ENCODE data around the gene CEL. TPM values are rescaled to one million over a fixed set of nuclear protein-coding genes. Genes with fewer than 3 reads are reported as not detected.
"Not testable (repeated sequence)": the region's sequence is repeated elsewhere in the genome, so short reads cannot be mapped to it uniquely, and the experiment has no call there.

The CEL gene
- total and polyA plus RNA-seq, 3 donors from 2014 or later, result 2.1 to 2.6 (median 2.4) TPM

- no peaks in the 10 kb centered on the region for H3K4me1 ChIP-seq
- H3K27ac ChIP-seq, result no peak overlapping the region
- no peak for TF ChIP-seq POLR2A (IDR thresholded peaks at IDR 0.05)
- no peak for TF ChIP-seq CTCF (IDR thresholded peaks at IDR 0.05)
- intact Hi-C loops (cut with DNase I; ENCODE audit: low total_unique reads), result no loop called here
- 85 to 98% methylated on average over 4 to 11 of the region's 11 CpGs for WGBS, 2 donors
- H3K4me3 ChIP-seq, result no peak overlapping the region
- no peaks in the 10 kb centered on the region for H3K36me3 ChIP-seq (ENCODE audit: low read depth, missing control alignments)
- DNase-seq, result no peak
- H3K27me3 ChIP-seq, result no peaks in the 10 kb centered on the region
- no peaks in the 10 kb centered on the region for H3K9me3 ChIP-seq
Measured at GRCh38 chr9:133067813-133068212, 6.0 kb downstream of the CEL start.

DNA sequence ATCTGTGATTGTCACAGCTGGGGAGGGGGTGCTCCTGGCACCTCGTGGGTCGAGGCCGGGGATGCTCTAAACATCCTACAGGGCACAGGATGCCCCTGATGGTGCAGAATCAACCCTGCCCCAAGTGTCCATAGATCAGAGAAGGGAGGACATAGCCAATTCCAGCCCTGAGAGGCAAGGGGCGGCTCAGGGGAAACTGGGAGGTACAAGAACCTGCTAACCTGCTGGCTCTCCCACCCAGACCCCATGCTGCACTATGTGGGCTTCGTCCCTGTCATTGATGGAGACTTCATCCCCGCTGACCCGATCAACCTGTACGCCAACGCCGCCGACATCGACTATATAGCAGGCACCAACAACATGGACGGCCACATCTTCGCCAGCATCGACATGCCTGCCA is 6.7 kb downstream of the CEL start:
- WGBS, 2 donors, result 90% methylated on average over 4 of the region's 15 CpGs; no CpG with 5 or more reads in 1 of the 2 donors
- H3K27ac ChIP-seq; intact Hi-C loops (cut with DNase I; ENCODE audit: low total_unique reads); DNase-seq; H3K27me3 ChIP-seq; H3K36me3 ChIP-seq (ENCODE audit: low read depth, missing control alignments); H3K4me3 ChIP-seq; H3K4me1 ChIP-seq; H3K9me3 ChIP-seq: not testable (repeated sequence)

GRCh38 chr9:133070500-133070961 is 8.8 kb downstream of the CEL start:
- 91 to 92% methylated on average over 14 to 17 of the region's 17 CpGs for WGBS, 2 donors
- intact Hi-C loops (cut with DNase I; ENCODE audit: low total_unique reads); H3K27ac ChIP-seq; H3K36me3 ChIP-seq (ENCODE audit: low read depth, missing control alignments); H3K27me3 ChIP-seq; DNase-seq; H3K4me3 ChIP-seq; H3K9me3 ChIP-seq: not testable (repeated sequence)
- peaks cover 16% of the 10 kb centered on the region for H3K4me1 ChIP-seq

DNA sequence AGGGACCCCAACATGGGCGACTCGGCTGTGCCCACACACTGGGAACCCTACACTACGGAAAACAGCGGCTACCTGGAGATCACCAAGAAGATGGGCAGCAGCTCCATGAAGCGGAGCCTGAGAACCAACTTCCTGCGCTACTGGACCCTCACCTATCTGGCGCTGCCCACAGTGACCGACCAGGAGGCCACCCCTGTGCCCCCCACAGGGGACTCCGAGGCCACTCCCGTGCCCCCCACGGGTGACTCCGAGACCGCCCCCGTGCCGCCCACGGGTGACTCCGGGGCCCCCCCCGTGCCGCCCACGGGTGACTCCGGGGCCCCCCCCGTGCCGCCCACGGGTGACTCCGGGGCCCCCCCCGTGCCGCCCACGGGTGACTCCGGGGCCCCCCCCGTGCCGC is 9.2 kb downstream of the CEL start:
- 80 to 81% methylated on average over 1 to 13 of the region's 31 CpGs for WGBS, 2 donors
- intact Hi-C loops (cut with DNase I; ENCODE audit: low total_unique reads); H3K36me3 ChIP-seq (ENCODE audit: low read depth, missing control alignments); DNase-seq; H3K4me3 ChIP-seq; H3K9me3 ChIP-seq; H3K27me3 ChIP-seq; H3K27ac ChIP-seq: not testable (repeated sequence)
- peaks cover 20% of the 10 kb centered on the region for H3K4me1 ChIP-seq

DNA sequence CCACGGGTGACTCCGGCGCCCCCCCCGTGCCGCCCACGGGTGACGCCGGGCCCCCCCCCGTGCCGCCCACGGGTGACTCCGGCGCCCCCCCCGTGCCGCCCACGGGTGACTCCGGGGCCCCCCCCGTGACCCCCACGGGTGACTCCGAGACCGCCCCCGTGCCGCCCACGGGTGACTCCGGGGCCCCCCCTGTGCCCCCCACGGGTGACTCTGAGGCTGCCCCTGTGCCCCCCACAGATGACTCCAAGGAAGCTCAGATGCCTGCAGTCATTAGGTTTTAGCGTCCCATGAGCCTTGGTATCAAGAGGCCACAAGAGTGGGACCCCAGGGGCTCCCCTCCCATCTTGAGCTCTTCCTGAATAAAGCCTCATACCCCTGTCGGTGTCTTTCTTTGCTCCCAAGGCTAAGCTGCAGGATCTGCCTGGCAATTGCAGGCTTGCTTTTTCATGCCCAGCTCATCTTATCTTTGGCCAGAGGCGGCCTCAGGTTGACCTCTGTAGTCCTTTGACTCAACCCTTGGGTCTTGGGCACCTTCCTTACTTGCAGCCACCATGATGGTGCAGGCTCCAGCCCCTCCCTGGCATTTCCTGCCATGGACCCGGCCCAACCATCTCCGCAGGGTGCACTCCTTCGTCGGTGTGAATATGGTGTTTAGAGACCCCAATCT is 9.8 kb downstream of the CEL start:
- TF ChIP-seq POLR2A (IDR thresholded peaks at IDR 0.05) (no peak), CTCF (IDR thresholded peaks at IDR 0.05) (no peak)
- no peak overlapping the region for H3K4me3 ChIP-seq
- H3K27ac ChIP-seq, result no peak overlapping the region
- no peaks in the 10 kb centered on the region for H3K36me3 ChIP-seq (ENCODE audit: low read depth, missing control alignments)
- peaks cover 26% of the 10 kb centered on the region for H3K4me1 ChIP-seq
- H3K27me3 ChIP-seq, result no peaks in the 10 kb centered on the region
- WGBS, 2 donors, result 83 to 87% methylated on average over 6 to 7 of the region's 33 CpGs
- DNase-seq, result no peak
- intact Hi-C loops (cut with DNase I; ENCODE audit: low total_unique reads), result no loop called here
- H3K9me3 ChIP-seq, result no peaks in the 10 kb centered on the region

DNA sequence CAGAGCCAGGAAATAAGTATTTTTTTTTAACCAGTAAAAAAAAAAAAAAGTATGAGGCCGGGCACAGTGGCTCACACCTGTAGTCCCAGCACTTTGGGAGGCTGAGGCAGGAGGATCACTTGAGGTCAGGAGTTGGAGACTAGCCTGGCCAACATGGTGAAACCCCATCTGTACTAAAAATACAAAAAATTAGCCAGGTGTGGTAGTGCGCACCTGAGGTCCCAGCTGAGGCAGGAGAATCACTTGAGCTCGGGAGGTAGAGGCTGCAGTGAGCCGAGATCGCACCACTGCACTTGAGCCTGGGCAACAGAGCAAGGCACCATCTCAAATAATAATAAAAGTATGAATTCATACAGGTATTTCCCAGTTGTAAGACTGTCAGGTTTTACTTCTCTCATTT is 10.4 kb downstream of the CEL start:
- WGBS, 2 donors, result 97% methylated on average over 5 of the region's 5 CpGs
- not testable (repeated sequence) for H3K4me3 ChIP-seq, H3K27me3 ChIP-seq

More for the DNA sequence above, 10.4 kb downstream of the CEL start:
- H3K27ac ChIP-seq; intact Hi-C loops (cut with DNase I; ENCODE audit: low total_unique reads); H3K9me3 ChIP-seq; DNase-seq; H3K36me3 ChIP-seq (ENCODE audit: low read depth, missing control alignments): not testable (repeated sequence)
- peaks cover 32% of the 10 kb centered on the region for H3K4me1 ChIP-seq

Measured in testis (tissue), 3 donors.